Immature natural killer cell (primary cell): Measurements from ENCODE around the gene GPR137B. TPM values are rescaled to one million over a fixed set of nuclear protein-coding genes. Genes with fewer than 3 reads are reported as not detected.
A peak's percentile ranks its signal among the peaks of the same experiment; 100 is the strongest.

Source experiments
- DNase-seq, 3 donors: peaks; one replicate each; pipeline ENCODE4 v3.0.0; 2022; ENCODE audit warnings: mixed read lengths in 1 of 3
- H3K27ac Mint-ChIP-seq, 6 donors: one replicate each; pipeline ENCODE4 v1.8.0; 2020; ENCODE audit warnings: mixed read lengths in 6 of 6, mild to moderate bottlenecking in 5 of 6, inconsistent platforms in 4 of 6, moderate library complexity in 3 of 6
- H3K27me3 Mint-ChIP-seq, 3 donors: one replicate each; pipeline ENCODE4 v1.8.0; 2020 to 2021; ENCODE audit warnings: low read depth in 3 of 3, mild to moderate bottlenecking in 3 of 3, mixed read lengths in 3 of 3, moderate library complexity in 3 of 3, inconsistent platforms in 1 of 3
- H3K36me3 Mint-ChIP-seq, 3 donors: one replicate each; pipeline ENCODE4 v1.8.0; 2020; ENCODE audit warnings: mixed read lengths in 3 of 3, inconsistent platforms in 2 of 3, mild to moderate bottlenecking in 2 of 3
- H3K4me1 Mint-ChIP-seq, 2 donors: one replicate each; pipeline ENCODE4 v1.8.0; 2020; ENCODE audit warnings: inconsistent platforms in 2 of 2, mild to moderate bottlenecking in 2 of 2, mixed read lengths in 2 of 2, moderate library complexity in 1 of 2
- H3K4me3 Mint-ChIP-seq, 5 donors: one replicate each; pipeline ENCODE4 v1.8.0; 2020; ENCODE audit warnings: mild to moderate bottlenecking in 5 of 5, mixed read lengths in 5 of 5, inconsistent platforms in 3 of 5, moderate library complexity in 3 of 5
- H3K9me3 Mint-ChIP-seq, 6 donors: one replicate each; pipeline ENCODE4 v1.8.0; 2020; ENCODE audit warnings: mild to moderate bottlenecking in 6 of 6, mixed read lengths in 6 of 6, inconsistent platforms in 4 of 6, moderate library complexity in 3 of 6
- polyA plus RNA-seq, 3 donors: library from polyadenylated mRNA; unstranded; fragments of 300-500 nt; fragmentation: Illumina TruSeq; gene quantifications; one replicate each; pipeline ENCODE4 v1.2.3, GENCODE V29; 2021

The GPR137B gene
- polyA plus RNA-seq, 3 donors from 2014 or later = 3.6 to 10.8 (median 9.1) TPM

DNA sequence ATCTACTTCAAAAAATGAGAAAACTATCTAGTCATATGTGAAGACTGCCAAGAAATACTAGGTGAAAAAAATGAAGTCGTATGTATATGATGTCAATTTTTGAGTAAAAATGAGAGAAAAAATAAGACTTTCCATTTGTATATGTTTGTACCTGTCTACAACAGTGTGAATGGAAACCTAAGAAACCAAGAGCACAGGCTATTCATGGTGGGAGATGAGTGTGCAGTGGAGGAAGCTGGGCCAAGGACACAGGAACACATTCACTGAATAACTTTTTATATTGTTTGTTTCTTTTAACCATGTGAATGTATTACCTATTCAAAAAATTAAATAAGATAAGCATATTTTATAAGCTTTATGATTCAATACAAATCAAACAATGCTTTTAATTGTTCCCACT is 72.4 kb downstream of the GPR137B start:
- Mint-ChIP-seq H3K4me1 (no peaks in the 10 kb centered on the region), H3K27me3 (no peaks in the 10 kb centered on the region), H3K9me3 (no peaks in the 10 kb centered on the region), H3K36me3 (peaks cover 12 to 44% (median 28%) of the 10 kb centered on the region in 3 donors), H3K27ac (no peak overlapping the region), H3K4me3 (no peak overlapping the region)
- no peak for DNase-seq

- Mint-ChIP-seq H3K27ac (no peak overlapping the region), H3K36me3 (peaks cover 13 to 40% (median 21%) of the 10 kb centered on the region in 3 donors)
Observed at GRCh38 chr1:236220473-236220872, 78.1 kb downstream of the GPR137B start.

GRCh38 chr1:236222632-236223031 is 80.3 kb downstream of the GPR137B start:
- DNase-seq = no peak
- H3K4me3 Mint-ChIP-seq = no peak overlapping the region
- no peaks in the 10 kb centered on the region for H3K27me3 Mint-ChIP-seq
- peaks cover 12 to 44% (median 22%) of the 10 kb centered on the region in 3 donors for H3K36me3 Mint-ChIP-seq
- H3K9me3 Mint-ChIP-seq = no peaks in the 10 kb centered on the region
- no peak overlapping the region for H3K27ac Mint-ChIP-seq
- H3K4me1 Mint-ChIP-seq = no peaks in the 10 kb centered on the region

More at GRCh38 chr1:236220473-236220872, 78.1 kb downstream of the GPR137B start:
- DNase-seq = no peak
- Mint-ChIP-seq H3K4me3 (no peak overlapping the region), H3K27me3 (no peaks in the 10 kb centered on the region), H3K9me3 (no peaks in the 10 kb centered on the region), H3K4me1 (no peaks in the 10 kb centered on the region)

DNA sequence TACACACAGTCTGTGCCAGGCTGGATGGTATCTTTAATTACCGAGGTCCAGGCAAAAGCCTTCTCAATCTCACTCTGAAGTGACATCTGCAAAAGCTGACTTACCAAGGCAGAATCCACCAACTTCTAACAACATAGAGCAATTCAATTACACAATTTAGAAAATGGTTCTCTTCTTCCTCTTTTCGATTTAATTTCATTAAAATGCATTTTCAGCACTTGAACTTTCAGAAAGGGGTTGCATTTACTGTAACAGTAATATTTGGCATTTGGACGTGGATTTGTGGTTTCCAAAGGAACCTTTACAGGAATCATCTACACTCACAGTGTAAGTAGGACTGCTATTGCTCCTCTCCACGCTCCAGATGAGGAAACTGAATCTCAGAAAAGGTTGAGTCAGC is 86.1 kb downstream of the GPR137B start:
- H3K4me3 Mint-ChIP-seq = no peak overlapping the region
- H3K27me3 Mint-ChIP-seq = no peaks in the 10 kb centered on the region
- no peaks in the 10 kb centered on the region for H3K4me1 Mint-ChIP-seq
- H3K9me3 Mint-ChIP-seq = no peaks in the 10 kb centered on the region
- H3K27ac Mint-ChIP-seq = no peak overlapping the region
- peaks cover 5 to 21% (median 15%) of the 10 kb centered on the region in 3 donors for H3K36me3 Mint-ChIP-seq
- no peak for DNase-seq

GRCh38 chr1:236235116-236235515 is 92.8 kb downstream of the GPR137B start:
- Mint-ChIP-seq H3K4me3 (no peak overlapping the region), H3K9me3 (no peaks in the 10 kb centered on the region), H3K4me1 (no peaks in the 10 kb centered on the region), H3K36me3 (peaks cover 4 to 21% (median 19%) of the 10 kb centered on the region in 3 donors), H3K27ac (no peak overlapping the region), H3K27me3 (no peaks in the 10 kb centered on the region)
- no peak for DNase-seq

DNA sequence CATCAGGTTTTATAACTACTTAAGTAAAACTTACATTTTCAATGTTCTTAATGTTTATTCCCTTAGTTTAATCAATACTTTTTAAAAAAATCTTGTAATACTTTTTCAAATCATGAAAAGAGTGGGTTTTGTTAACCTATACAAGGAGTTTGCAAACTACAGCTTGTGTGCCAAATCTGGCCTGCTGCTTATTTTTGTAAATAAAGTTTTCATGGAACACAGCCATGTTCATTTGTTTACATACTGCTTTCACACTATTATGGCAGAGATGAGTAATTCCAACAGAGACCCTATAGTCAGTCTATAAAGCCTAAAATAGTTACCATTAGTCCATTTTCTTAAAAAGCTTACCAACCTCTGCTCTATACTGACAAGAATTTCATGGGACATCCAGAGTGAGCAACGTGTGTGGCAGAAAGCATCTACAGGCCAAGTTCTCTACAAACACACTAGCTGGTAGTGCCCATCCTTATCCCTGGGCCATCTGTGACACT is 96.8 kb downstream of the GPR137B start:
- peaks cover 7 to 24% (median 24%) of the 10 kb centered on the region in 3 donors for H3K36me3 Mint-ChIP-seq
- H3K4me1 Mint-ChIP-seq = no peaks in the 10 kb centered on the region
- no peak overlapping the region for H3K4me3 Mint-ChIP-seq

GRCh38 chr1:236240675-236241074 is 98.3 kb downstream of the GPR137B start:
- Mint-ChIP-seq H3K36me3 (peaks cover 7 to 24% (median 24%) of the 10 kb centered on the region in 3 donors), H3K27ac (no peak overlapping the region), H3K4me1 (no peaks in the 10 kb centered on the region), H3K4me3 (no peak overlapping the region), H3K9me3 (no peaks in the 10 kb centered on the region), H3K27me3 (no peaks in the 10 kb centered on the region)
- DNase-seq = no peak

More for the DNA sequence above, 96.8 kb downstream of the GPR137B start:
- Mint-ChIP-seq H3K27me3 (no peaks in the 10 kb centered on the region), H3K27ac (no peak overlapping the region), H3K9me3 (no peaks in the 10 kb centered on the region)
- no peak for DNase-seq

GRCh38 chr1:236242568-236242967 is 100.2 kb downstream of the GPR137B start:
- Mint-ChIP-seq H3K27me3 (no peaks in the 10 kb centered on the region), H3K27ac (no peak overlapping the region)

DNA sequence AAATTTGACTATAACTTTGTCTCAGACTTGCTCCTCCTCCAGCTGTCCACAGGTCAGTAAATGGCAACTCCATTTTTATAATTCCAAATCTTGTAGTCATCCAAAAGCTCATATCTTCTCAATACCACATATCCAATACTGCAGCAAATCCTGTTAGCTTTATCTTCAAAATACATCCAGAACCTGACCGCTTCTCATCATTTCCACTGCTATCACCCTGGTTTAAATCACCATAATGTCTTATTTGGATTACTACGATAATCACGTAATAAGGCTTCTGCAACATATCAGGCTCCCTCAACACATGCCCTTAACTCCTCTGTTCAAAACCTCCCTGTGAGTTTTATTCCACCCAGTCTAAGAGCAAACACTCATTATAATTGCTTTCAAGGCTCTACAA is 104.9 kb downstream of the GPR137B start:
- no peaks in the 10 kb centered on the region for H3K4me1 Mint-ChIP-seq
- no peak overlapping the region for H3K4me3 Mint-ChIP-seq
- H3K9me3 Mint-ChIP-seq = no peaks in the 10 kb centered on the region
- no peak overlapping the region for H3K27ac Mint-ChIP-seq
- peaks cover 14 to 22% (median 18%) of the 10 kb centered on the region in 3 donors for H3K36me3 Mint-ChIP-seq
- DNase-seq = no peak
- H3K27me3 Mint-ChIP-seq = no peaks in the 10 kb centered on the region

More at GRCh38 chr1:236242568-236242967, 100.2 kb downstream of the GPR137B start:
- Mint-ChIP-seq H3K4me1 (no peaks in the 10 kb centered on the region), H3K4me3 (no peak overlapping the region), H3K36me3 (peaks cover 12 to 21% (median 21%) of the 10 kb centered on the region in 3 donors), H3K9me3 (no peaks in the 10 kb centered on the region)
- DNase-seq = no peak

DNA sequence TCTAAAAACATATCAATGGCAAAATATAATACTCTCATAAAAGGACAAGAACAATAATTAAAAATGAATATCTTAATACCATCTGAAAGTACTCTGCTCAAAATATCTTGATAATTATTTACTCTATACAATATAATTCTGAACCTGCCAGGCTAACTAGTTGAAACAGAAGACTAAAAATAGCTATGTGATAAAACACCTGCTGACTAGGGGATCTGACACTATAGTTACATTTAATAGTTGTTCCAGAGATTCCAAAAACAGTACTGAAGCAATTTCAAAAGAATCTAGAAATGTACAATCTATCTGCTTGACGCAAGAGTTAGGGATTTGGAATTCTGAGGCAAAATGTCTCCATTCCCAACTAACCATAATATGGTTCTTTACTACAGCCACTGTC is 109.2 kb downstream of the GPR137B start:
- Mint-ChIP-seq H3K27me3 (no peaks in the 10 kb centered on the region), H3K9me3 (no peaks in the 10 kb centered on the region), H3K4me1 (peaks cover 0 to 11% of the 10 kb centered on the region in 2 donors), H3K4me3 (no peak overlapping the region), H3K27ac (peak overlapping the region in 1 of 6 donors; percentile 33), H3K36me3 (peaks cover 10 to 26% (median 23%) of the 10 kb centered on the region in 3 donors)
- DNase-seq = no peak

DNA sequence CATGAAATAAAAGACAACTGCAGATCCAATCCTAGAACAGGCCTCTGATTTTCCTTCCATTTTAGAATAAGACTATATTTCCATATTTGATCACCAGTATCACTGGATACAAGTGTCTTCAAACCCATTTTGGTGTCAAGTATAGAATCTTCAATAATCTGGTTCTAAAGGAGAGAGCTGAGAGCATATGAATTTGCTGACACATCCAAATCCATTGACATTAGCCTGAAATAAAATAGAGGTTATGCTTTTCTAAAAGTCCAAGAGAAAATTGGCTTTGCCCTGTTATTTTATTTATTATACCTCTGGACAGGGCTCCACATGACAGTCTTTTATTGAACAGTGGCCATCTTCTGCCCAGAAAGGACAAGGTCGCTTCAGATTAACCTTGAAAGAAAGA is 110.8 kb downstream of the GPR137B start:
- Mint-ChIP-seq H3K4me1 (peaks cover 0 to 11% of the 10 kb centered on the region in 2 donors), H3K27me3 (peaks cover 0 to 3% (median 0%) of the 10 kb centered on the region in 3 donors), H3K36me3 (peaks cover 15 to 37% (median 22%) of the 10 kb centered on the region in 3 donors), H3K27ac (no peak overlapping the region), H3K4me3 (no peak overlapping the region), H3K9me3 (peaks cover 7 to 15% (median 9%) of the 10 kb centered on the region in 6 donors)
- no peak for DNase-seq

GRCh38 chr1:236253918-236254637 is 111.7 kb downstream of the GPR137B start:
- Mint-ChIP-seq H3K27ac (peak overlapping the region in 2 of 6 donors; percentile 9 to 16), H3K4me3 (no peak overlapping the region)
- DNase-seq = no peak

GRCh38 chr1:236257216-236257615 is 114.9 kb downstream of the GPR137B start:
- H3K4me3 Mint-ChIP-seq = no peak overlapping the region
- no peak overlapping the region for H3K27ac Mint-ChIP-seq
- DNase-seq = no peak
- peaks cover 41 to 61% (median 47%) of the 10 kb centered on the region in 3 donors for H3K36me3 Mint-ChIP-seq
- H3K27me3 Mint-ChIP-seq = peaks cover 0 to 3% (median 1%) of the 10 kb centered on the region in 3 donors
- H3K9me3 Mint-ChIP-seq = peaks cover 13 to 36% (median 20%) of the 10 kb centered on the region in 6 donors
- peaks cover 0 to 18% of the 10 kb centered on the region in 2 donors for H3K4me1 Mint-ChIP-seq

More at GRCh38 chr1:236253918-236254637, 111.7 kb downstream of the GPR137B start:
- Mint-ChIP-seq H3K4me1 (peaks cover 0 to 14% of the 10 kb centered on the region in 2 donors), H3K36me3 (peaks cover 18 to 43% (median 25%) of the 10 kb centered on the region in 3 donors), H3K27me3 (peaks cover 0 to 3% (median 0%) of the 10 kb centered on the region in 3 donors), H3K9me3 (peaks cover 11 to 22% (median 14%) of the 10 kb centered on the region in 6 donors)

DNA sequence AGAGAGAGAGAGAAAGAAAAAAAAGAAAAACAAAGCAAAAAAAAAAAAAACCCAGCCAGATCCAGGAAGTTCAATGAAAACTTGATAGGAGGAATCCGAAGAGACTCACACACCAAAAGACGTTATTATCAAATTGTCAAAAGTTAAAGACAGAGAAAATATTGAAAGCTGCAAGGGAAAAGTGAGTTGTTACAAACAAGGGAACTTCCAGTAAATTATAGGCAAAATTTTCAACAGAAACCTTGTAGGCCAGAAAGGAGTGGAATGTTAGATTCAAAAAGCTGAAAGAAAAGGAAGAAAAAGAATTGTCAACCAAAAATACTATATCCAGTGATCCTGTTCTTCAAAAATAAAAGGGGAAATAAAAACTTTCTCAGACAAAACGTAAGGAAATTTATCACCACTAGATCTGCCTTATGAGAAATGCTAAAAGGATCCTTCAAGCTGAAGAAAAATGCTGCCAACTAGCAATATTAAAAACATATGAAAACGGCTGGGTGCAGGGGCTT is 115.8 kb downstream of the GPR137B start:
- Mint-ChIP-seq H3K9me3 (peaks cover 13 to 36% (median 20%) of the 10 kb centered on the region in 6 donors), H3K27me3 (peaks cover 0 to 3% (median 2%) of the 10 kb centered on the region in 3 donors), H3K36me3 (peaks cover 46 to 62% (median 52%) of the 10 kb centered on the region in 3 donors), H3K27ac (no peak overlapping the region), H3K4me3 (peak overlapping the region in 1 of 5 donors; percentile 5), H3K4me1 (peaks cover 0 to 18% of the 10 kb centered on the region in 2 donors)
- DNase-seq = no peak
